GM03348 (cell line): ENCODE data around the gene NLRP14.

Experiments
- DNase-seq: peaks from one replicate; pipeline ENCODE4 v3.0.0; 2012; ENCODE audit warnings: low spot score

Gene NLRP14

GRCh38 chr11:7050191-7050590, 29.9 kb downstream of the NLRP14 start:
- DNase-seq: no peak

- no peak for DNase-seq
Measured at GRCh38 chr11:7056828-7057513, 36.7 kb downstream of the NLRP14 start.

GRCh38 chr11:7057641-7058040, 37.4 kb downstream of the NLRP14 start:
- no peak for DNase-seq

- peak; percentile 5 for DNase-seq
Measured at GRCh38 chr11:7060868-7061267, 40.6 kb downstream of the NLRP14 start.

- DNase-seq: no peak
Measured at GRCh38 chr11:7062534-7062933, 42.3 kb downstream of the NLRP14 start.

- DNase-seq: no peak
Measured at GRCh38 chr11:7072401-7073028, 52.2 kb downstream of the NLRP14 start.

- DNase-seq: peak; percentile 15
Measured at GRCh38 chr11:7077101-7077500, 56.8 kb downstream of the NLRP14 start.

GRCh38 chr11:7079545-7080135, 59.4 kb downstream of the NLRP14 start:
- no peak for DNase-seq

- no peak for DNase-seq
Measured at GRCh38 chr11:7080900-7081299, 60.6 kb downstream of the NLRP14 start.

- DNase-seq: no peak
Measured at GRCh38 chr11:7081441-7081840, 61.2 kb downstream of the NLRP14 start.

- DNase-seq: no peak
Measured at GRCh38 chr11:7088921-7089320, 68.6 kb downstream of the NLRP14 start, which contains the start of gene RBMXL2. RBMXL2 (plus strand) TSS chr11:7088998; CDS start chr11:7089121, 123 bp downstream.

- no peak for DNase-seq
Measured at GRCh38 chr11:7089328-7090251, 69.3 kb downstream of the NLRP14 start.

GRCh38 chr11:7098235-7098832, 78.1 kb downstream of the NLRP14 start:
- DNase-seq: peak; percentile 69

GRCh38 chr11:7115780-7116179, 95.5 kb downstream of the NLRP14 start:
- DNase-seq: no peak

GRCh38 chr11:7116370-7116769, 96.1 kb downstream of the NLRP14 start:
- no peak for DNase-seq
